GM21447 (cell line): Measurements from ENCODE around the gene RPS19.

Experiments used
- ATAC-seq: cut with Tn5 transposase; IDR thresholded peaks from one replicate; pipeline ENCODE4 v1.9.1; 2021; ENCODE audit not compliant: unreplicated experiment

Gene RPS19

DNA sequence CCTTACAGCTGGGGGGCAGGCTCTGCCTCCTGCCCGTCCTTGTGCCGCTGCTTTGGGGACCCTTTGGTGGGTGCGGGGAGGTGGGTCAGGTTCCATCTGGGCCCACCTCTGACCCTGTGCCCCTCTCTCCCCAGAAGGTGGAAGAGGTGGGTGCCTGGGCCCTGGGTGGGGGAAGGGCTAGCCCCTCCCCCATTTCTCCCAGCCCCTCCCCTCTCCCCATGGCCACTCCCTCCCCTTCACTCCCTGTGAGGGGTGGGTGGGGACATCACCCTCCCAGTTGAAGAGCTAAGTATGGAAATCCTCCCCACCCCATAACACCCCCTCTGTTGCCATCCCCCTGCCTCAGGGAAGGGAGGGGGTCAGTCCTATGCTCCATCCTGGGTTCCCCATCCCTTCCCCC, 37.1 kb downstream of the RPS19 start:
- ATAC-seq: no peak

DNA sequence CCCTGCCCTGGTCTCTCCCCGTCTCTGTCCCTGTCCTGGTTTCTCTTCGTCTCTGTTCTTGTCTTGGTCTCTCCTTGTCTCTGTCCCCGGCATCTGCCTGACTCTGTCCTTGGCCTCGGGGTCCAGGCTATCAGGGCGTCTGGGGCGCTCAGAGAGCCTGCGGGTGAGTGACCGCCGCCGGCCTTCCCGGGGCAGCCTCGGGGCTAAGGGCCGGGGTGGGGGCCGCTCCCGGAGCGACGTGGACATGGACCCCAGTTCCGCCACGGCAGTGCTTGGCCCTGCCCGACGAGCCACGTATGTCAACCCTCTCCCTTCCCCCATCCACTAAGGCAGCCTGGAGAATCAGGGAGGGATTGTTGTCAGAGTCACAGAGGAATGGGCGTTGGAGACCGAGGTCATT, 37.8 kb downstream of the RPS19 start:
- ATAC-seq: no peak

DNA sequence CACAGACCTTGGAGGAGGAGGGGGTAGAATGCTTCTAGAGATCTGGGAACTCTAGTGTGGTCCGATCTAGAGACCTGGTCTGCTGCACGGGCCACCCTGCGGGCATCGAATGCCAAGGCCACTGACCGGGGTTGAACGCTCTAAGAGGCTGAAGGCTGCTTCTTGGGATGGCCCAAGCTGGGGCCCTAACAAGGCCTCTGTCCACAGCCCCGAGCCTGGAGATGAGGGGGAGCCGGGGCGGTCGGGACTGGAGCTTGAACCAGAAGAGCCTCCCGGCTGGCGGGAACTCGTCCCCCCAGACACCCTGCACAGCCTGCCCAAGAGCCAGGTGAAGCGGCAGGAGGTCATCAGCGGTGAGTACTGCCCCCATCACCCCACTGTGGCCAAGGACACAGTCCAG, 38.2 kb downstream of the RPS19 start:
- no peak for ATAC-seq

DNA sequence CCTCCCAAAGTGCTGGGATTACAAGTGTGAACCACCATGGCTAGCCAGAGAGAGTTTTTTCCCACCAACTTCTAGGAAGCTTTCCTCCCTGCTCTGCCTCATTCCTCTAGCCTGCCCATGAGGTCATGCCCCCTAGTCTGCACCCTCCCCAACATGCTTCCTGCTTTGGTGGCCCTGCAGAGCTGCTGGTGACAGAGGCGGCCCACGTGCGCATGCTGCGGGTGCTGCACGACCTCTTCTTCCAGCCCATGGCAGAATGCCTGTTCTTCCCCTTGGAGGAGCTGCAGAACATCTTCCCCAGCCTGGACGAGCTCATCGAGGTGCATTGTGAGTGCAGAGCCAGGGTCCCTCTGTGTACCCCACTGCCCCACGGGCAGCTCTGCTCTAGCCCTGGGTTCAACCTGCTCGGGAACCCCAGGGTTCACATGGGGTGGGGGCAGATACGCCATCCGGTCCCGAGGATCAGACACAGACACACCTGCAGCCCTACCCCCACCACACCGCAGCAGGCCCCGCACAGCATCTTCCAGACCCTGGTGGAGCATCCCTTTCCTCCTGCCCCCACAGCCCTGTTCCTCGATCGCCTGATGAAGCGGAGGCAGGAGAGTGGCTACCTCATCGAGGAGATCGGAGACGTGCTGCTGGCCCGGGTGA, 41.8 kb downstream of the RPS19 start:
- ATAC-seq: no peak

DNA sequence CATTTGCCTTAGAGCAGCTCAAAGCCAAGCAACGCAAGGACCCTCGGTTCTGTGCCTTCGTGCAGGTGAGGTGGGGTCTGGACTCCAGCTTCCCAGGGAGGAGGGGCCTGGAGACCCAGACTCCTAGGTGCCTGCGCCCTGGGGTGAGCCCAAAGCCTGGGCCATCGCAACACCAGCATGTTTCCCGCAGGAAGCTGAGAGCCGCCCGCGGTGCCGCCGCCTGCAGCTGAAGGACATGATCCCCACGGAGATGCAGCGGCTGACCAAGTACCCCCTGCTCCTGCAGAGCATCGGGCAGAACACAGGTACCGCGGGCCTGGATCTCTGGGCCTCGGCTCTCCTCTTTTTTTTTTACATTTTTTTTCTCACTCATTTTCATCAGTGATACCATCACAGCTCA, 42.5 kb downstream of the RPS19 start:
- ATAC-seq: no peak

DNA sequence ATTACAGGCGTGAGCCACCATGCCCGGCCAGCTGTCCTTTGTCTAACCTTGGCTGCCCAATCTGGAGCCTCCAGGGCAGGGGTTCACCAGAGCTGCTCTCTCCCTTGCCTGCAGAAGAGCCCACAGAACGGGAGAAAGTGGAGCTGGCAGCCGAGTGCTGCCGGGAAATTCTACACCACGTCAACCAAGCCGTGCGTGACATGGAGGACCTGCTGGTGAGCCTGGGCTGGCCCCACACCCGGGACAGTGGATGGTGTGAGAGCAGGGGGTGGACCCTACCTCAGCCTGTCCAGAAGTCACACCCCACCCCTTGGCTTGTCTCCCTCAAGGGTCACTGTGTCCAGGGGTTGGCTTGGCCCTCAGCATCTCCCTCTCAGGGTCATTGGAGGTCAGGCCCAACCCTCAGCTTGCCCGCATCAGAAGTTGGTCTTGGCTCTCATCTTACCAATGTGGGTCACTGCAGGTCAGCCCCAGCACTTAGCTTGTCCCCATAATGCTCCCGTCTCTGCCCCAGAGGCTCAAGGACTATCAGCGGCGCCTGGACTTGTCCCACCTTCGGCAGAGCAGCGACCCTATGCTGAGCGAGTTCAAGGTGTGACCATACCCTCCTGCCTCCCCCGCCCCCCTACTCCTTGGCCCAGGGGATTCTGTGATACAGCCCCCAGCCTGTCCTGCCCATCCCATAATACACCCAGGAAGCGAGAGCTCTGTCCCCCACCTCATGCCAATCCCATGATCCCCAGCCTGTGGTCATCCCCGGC, 43.3 kb downstream of the RPS19 start:
- no peak for ATAC-seq

DNA sequence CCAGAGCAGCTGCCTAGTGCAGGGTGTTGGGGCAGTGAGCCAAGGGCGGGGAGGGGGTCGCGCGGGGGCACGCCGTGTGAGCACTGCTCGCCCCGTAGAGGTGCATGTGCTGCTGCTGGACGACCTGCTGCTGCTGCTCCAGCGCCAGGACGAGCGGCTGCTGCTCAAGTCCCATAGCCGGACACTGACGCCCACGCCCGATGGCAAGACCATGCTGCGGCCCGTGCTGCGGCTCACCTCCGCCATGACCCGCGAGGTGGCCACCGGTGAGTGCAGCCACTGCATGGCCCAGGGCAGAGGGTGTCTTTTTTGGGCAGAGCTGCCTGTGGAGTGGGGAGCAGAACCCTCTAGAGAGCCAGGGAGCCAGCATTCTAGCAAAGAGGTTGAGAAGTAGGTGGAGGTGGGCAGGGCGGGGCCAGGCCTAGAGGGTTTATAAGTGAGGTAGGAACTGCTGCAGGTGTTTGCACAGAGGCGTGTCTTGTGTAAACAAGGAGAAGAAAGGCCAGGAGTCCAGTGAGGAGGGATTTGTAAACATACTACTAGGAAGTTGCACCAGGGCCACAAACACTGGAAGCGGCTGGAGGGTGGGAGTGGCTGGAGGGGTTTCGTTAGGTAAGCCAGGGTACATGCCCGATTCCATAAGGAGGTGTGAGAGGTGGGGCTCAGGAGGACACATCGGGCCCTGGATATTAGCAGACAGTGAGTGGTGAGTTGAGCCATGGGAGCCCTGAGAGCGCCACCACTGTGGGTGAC, 44.2 kb downstream of the RPS19 start:
- no peak for ATAC-seq

DNA sequence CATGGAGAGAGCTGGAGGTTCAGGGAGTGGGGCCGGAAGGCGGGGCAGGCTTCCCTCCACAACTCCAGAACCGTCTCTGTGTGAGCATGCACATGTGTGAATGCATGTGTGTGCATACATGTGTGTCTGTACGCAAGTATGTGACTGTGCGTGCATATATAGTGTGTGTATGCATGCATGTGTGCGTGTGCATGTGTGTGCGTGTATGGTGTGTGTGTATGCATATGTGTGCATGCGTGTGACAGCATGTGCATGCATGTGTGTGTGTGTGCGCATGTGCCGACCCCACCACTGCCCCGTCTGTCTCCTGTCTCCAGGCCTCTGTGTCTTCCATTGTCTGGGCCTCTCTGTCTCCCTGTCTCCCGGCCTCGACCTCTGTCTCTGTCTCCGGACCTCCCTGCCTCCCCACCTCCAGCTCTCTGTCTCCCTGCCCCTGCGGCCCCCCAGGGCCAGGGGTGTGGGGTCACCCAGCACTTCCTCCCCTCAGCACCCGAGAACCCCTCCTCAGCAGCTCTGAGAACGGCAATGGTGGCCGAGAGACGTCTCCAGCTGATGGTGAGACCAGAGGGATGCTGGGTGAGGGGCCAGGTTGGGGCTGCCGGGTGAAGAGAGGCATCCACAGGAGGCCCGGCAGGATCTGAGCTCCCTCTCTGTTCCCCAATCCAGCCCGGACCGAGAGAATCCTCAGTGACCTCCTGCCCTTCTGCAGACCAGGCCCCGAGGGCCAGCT, 45.4 kb downstream of the RPS19 start:
- no peak for ATAC-seq

DNA sequence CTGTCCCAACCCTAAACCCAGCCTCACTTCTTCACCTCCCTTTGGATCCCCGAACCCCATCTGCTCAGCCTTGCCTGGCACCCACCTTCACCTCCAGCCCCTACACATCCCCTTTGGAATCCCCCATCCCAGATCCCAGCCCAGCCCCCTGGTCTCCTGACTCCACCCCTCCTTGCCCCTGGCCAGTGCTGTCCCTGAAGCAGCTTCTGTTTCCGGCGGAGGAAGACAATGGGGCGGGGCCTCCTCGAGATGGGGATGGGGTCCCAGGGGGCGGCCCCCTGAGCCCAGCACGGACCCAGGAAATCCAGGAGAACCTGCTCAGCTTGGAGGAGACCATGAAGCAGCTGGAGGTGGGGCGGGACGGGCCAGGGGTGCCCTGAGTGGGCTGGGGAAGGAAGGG, 46.2 kb downstream of the RPS19 start:
- no peak for ATAC-seq

DNA sequence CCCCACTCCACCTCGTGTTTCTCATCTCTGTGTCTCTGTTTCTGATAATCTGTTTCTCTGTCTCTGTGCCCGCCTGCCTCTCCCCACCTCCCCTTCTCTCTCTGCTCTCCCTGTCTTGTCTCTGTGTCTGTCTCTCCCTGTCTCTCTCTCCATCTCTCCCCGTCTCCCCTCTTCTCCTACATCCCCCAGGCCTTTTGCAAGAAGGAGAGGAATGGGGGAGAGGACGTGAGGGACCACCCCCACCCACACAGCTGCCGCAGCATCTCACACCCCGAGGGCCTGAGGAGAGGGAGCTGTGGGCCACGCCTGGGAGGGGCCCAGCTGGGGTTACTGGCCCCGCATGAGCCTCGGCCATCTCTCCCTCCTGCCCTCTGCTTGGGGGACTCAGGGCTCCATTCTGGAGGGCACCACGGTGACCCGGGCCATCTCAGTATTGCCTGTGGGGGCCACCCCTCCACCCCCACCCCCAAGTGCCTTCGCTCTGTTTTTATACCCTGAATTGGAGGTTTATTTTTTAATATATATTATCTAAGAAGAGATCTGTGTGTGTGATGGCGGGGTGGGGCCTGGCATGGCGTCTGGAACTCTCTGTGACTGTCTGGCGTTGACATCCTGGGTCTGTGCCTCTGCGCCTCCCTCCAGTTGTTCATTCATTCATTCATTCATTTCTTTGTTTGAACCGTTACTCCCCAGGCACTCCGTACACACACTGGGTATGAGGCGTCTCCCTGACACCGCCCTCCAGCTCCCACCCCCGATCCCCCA, 47.0 kb downstream of the RPS19 start:
- no peak for ATAC-seq

DNA sequence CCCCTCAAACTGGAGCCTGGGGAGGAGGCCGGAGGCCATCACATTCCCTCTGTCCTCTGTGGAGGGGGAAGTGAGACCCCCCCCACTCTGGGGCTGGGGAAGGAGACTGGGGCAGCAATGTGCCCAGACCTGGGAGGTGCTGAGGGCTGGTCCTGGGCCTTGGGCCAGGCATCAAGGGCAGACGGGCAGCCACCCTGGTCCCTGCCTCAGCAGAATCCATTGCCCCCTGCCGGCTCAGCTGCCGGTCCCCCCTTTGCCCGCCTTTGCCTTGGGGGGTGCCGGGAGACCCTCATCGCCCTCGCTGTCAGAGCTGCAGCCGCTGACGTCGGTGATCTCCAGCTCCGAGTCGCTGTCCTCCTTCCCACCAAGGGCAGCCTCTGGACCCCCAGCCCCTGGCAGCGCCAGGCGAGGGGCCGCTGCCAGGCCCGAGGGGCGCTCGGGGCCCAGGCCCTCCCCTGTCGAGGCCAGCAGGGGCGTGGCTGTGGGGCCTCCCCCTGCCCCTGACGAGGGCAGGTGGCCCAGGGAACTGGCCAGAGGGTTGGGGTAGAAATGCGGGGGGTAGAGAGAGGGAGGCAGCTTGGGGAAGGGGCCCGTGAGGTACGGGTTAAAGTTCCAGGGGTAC, 48.0 kb downstream of the RPS19 start:
- ATAC-seq: no peak

DNA sequence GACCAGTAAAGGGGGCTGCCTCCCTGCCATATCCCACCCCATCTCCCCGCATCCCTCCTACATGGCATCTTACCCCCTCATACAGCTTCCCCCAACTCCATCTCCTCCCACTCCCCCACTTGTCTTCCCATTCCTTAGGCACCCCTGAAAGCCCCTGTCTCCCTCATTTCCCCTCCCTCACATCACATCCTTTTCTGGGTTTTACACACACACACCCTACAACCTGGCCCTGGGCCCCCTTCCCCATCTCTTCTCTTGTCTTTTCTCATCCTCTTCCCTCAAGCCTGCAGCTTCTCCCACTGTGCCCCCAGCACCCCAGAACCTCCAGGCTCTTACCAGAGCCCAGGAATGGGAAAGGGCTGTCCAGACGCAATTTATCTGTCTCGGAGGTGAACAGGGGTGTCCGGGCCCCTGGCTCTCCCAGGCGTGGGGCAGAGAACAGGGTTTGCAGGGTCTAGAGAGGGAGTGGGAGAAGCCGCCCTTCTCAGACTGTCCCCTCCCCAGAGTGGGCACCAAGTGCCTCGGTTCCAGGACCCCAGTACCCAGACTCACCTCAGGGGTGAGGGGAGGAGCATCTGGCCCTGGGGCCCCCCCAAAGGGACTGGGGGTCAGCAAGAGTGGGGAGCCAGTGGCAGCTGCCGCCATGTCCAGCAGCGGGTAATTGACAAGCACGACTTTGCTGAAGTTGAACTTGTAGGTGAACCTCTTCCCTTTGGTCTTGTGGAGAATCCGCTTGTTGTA, 48.8 kb downstream of the RPS19 start:
- no peak for ATAC-seq

DNA sequence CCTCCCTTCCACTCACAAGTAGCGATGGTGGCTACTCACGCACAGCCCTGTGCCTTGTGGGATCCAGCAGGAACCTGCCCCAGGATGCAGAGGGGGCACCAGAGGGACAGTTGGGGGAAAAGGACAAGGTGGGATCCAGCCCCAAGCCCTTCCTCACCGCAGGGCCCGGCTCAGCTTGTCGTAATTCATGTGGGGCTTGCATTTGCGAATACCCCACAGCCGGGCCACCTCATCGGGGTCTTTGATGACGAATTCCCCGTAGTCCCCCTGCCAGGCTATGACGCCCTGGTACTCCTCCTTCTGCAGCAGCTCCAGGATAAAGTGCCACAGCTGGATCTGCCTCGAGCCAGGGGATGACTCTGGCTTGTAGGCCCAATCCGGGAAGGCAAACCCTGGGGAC, 49.7 kb downstream of the RPS19 start:
- no peak for ATAC-seq

DNA sequence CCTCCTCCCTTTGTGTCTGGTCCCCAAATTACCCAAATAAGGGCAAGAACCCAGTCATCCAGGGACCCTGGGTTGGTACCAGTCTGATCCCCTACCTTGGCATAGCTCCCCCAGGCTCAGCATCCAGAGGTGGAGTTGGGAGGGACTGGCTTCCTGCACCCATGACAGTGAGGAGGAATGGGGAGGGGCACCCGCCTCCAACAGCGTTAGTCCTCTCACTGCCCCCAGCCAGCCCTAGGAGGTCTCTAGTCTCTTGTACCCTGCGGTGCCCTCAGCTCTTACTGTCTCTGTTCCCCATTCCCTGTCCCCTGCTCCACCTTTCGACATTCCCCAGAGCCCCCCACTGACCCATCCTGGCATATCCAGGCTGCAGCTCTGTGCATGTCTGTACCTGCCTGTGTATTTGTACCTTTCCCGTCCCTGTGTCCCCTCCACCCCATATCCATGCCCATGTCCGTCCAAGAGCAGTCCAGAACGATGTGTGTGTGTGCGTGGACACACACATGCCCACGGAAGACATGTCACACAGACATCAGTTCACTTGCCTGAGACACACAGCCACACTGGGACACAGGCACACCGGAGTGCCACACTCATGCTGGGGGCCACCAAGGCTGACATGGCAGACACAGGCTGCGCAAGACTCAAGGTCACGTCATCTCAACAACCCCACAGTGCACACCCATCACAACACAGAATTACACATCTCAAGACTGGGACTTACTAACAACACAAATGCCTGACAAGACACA, 50.4 kb downstream of the RPS19 start:
- ATAC-seq: no peak

DNA sequence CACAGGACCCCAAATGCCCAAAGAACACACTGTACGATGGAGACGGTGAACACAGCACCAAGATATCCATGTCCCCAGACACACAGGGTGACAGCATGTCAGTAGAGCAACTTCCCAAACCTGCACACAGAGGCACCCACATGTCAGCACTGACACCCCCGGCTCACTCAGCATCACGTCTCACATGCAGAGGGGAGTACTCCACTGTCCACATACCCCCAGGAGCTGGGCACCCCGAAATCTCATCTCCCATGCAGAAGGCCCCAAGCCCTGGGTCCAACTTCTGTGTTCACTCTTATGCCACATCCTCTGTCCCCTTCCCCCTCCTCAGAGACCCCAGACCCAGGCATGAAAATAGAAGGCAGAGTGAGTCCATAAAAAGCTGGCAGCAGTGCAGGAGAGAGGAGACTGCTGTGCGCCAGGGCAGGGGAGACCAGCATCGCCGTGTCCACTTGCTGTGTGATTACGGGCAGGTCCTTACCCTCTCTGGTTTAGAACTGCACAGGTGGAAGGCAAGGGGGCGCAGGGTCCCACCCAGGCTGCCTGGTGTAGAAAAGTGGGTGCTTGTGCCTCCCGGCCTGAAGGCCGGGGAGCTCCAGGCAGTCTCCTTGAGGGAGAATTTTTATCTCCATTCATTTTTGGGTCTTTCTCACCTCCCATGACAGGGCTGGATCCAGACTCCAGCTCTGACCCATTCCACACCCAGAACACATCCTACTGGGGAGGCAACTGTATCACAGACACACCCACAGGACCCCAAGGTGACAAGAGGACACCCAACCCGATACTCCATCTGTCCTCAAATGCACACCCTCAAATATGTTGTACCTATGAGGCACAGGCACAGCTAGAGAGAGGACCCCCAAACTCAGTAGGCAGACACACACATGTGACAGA, 51.2 kb downstream of the RPS19 start:
- no peak for ATAC-seq

DNA sequence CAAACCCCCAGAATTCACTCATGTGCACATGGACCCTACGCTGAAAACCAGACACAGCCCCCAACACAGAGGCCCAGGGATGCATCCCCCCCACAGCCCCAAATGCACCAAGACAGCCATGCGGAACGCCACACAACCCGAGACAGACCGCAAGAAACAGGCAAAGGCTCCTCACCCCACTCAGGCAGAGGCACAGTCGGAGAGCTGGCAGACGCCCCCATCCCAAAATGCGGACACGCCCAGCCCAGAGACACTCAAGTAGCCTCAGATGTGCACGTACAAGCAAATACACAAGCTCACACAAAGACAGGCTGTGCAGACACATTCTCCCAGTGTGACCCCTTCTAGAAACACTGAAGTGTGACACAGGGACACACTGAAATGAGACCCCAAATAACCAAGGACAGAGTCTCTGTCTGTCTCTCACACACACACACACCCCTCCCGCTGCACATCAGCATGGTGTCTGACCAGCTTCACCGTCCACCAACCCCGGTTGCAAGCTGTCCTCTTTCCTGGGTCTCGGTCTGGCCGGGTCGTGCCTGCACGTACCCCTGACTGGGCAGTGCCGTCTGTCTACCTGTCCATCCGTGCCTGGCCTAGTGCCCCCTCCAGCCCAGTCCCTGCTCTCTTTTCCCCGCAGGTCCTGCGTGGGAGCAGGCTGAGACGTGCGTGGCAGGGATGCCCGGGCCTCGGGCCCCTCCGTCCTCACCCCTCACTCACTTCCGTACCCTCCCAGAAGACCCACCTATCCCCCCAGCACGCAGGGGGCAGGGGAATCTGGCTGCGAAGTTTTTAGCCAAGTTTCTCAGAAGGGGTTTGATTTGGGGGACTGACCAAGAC, 52.1 kb downstream of the RPS19 start:
- ATAC-seq: no peak
